Thoracic aorta (tissue), 2 donors: ENCODE data around the gene TFAP2B. TPM values are rescaled to one million over a fixed set of nuclear protein-coding genes. Genes with fewer than 3 reads are reported as not detected.

Experiments
- ATAC-seq: fragments of 150-250 bp; one replicate; pipeline ENCODE4 v1.8.0; 2017; ENCODE audit warnings: low read depth; ENCODE audit not compliant: insufficient number of reproducible peaks, low FRiP score
- DNase-seq: peaks from one replicate; pipeline ENCODE4 v3.0.0-alpha.2; 2020; ENCODE audit warnings: low spot score
- H3K27ac ChIP-seq, 2 donors: fragments of 200-600 bp; sonication (generic); 1 replicate in 1 of 2; 2 replicates in 1 of 2; pipeline ENCODE4 v1.5.1; 2016; ENCODE audit warnings: mild to moderate bottlenecking in 2 of 2, moderate library complexity in 2 of 2
- H3K27me3 ChIP-seq: fragments of 200-600 bp; sonication (generic); replicated peaks from 2 replicates; pipeline ENCODE4 v1.6.0; 2016; ENCODE audit warnings: mild to moderate bottlenecking; ENCODE audit not compliant: insufficient read depth
- H3K36me3 ChIP-seq: fragments of 200-600 bp; sonication (generic); one replicate; pipeline ENCODE4 v1.5.1; 2016
- H3K4me1 ChIP-seq, 2 donors: fragments of 200-600 bp; sonication (generic); 1 replicate in 1 of 2; 2 replicates in 1 of 2; pipeline versions ENCODE4 v1.5.1 to v1.6.0; 2016; ENCODE audit warnings: low read depth in 2 of 2, mild to moderate bottlenecking in 1 of 2; ENCODE audit not compliant: control insufficient read depth in 1 of 2
- H3K4me3 ChIP-seq: fragments of 200-600 bp; sonication (generic); 2 replicates; pipeline ENCODE4 v1.5.1; 2016; ENCODE audit warnings: mild to moderate bottlenecking
- H3K9me3 ChIP-seq: fragments of 200-600 bp; sonication (generic); 2 replicates; pipeline ENCODE4 v1.5.1; 2016
- total RNA-seq, 2 donors: library from RNA; depleted of rRNA; stranded (reverse); fragments of >200 nt; gene quantifications; one replicate each; pipeline versions ENCODE4 v1.1.0 to v1.2.3, GENCODE V29; 2016
- TF ChIP-seq, protein P1 (sequence below): fragments of 200-600 bp; sonication (generic); IDR thresholded peaks from one replicate; pipeline ENCODE4 v1.5.1; 2019; ENCODE audit warnings: antibody characterized with exemption

TFAP2B gene
- total RNA-seq, 2 donors from 2014 or later = 2.5 TPM; not detected in 1

DNA sequence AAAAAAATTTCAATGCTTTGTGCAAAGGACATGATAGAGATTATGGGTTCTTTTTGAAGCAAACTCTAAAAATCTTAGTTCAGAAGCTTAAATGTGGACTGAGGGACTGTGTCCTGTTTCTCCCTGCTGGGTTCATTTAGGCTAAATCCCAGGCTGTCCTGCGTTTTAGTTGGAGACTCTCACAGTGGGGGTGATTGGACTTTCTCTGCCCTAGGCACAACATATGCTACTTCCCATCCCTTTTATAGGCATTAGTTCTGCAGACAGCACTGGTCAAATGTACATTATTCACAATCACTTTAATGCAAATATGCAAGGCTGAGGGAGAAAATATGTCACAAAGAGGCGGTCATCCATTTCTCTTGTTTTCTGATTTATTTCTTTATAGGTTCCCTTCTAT is 71.3 kb downstream of the TFAP2B start:
- Histone ChIP-seq H3K36me3 (no peaks in the 10 kb centered on the region), H3K27me3 (no peaks in the 10 kb centered on the region), H3K4me3 (no peak overlapping the region), H3K9me3 (no peaks in the 10 kb centered on the region), H3K27ac (no peak overlapping the region), H3K4me1 (no peaks in the 10 kb centered on the region)
- ATAC-seq (no peak), DNase-seq (no peak)
- TF ChIP-seq, protein P1, sequence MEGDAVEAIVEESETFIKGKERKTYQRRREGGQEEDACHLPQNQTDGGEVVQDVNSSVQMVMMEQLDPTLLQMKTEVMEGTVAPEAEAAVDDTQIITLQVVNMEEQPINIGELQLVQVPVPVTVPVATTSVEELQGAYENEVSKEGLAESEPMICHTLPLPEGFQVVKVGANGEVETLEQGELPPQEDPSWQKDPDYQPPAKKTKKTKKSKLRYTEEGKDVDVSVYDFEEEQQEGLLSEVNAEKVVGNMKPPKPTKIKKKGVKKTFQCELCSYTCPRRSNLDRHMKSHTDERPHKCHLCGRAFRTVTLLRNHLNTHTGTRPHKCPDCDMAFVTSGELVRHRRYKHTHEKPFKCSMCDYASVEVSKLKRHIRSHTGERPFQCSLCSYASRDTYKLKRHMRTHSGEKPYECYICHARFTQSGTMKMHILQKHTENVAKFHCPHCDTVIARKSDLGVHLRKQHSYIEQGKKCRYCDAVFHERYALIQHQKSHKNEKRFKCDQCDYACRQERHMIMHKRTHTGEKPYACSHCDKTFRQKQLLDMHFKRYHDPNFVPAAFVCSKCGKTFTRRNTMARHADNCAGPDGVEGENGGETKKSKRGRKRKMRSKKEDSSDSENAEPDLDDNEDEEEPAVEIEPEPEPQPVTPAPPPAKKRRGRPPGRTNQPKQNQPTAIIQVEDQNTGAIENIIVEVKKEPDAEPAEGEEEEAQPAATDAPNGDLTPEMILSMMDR = no peak

DNA sequence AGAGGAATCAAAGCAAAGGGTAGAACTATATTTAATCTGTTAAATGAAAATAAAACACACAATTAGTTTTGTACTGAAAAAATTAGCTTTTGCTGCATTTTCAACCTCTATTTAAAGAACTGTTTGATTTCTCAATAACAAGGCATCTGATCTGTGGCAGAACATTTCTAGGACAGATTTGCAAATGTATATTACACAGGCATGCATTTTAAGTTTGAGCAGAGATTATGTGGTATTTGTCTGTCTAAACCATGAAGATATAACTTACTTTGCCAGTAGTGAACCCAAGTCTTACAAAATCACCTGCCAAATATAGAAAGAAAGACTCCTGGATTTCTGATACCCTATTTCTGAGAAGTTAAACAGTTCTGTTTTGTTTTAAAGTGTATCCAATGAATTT is 71.9 kb downstream of the TFAP2B start:
- Histone ChIP-seq H3K9me3 (no peaks in the 10 kb centered on the region), H3K36me3 (no peaks in the 10 kb centered on the region), H3K4me3 (no peak overlapping the region), H3K27me3 (no peaks in the 10 kb centered on the region), H3K27ac (no peak overlapping the region), H3K4me1 (no peaks in the 10 kb centered on the region)
- DNase-seq (no peak), ATAC-seq (no peak)
- TF ChIP-seq, protein P1 = no peak

DNA sequence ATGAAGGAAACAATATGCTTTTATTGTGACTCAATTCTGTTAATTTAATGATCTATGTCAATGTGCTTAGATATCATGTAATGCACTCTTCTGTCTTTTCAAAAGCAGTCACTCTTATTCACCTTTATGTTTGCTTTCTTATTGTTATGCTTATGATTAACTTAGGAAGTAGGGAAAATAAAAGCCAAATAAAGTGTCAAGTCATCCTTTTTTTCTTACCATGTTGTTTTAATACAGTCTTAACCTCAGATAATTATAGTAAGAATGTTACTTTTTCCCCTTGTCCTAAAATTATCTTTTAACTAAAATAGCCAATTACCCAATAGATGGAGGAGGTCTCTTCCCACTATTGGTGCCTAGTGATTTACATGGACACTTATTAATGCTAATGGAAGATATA is 72.6 kb downstream of the TFAP2B start:
- Histone ChIP-seq H3K9me3 (no peaks in the 10 kb centered on the region), H3K36me3 (no peaks in the 10 kb centered on the region), H3K4me1 (no peaks in the 10 kb centered on the region), H3K27me3 (no peaks in the 10 kb centered on the region), H3K27ac (no peak overlapping the region), H3K4me3 (no peak overlapping the region)
- ATAC-seq (no peak), DNase-seq (no peak)
- TF ChIP-seq, protein P1 = no peak

Other genes starting within 250 kb of the TFAP2B start
- gene TFAP2D, start 105.3 kb upstream of the TFAP2B start, total RNA-seq = not detected